ENCODE data around the gene KPNA4.
A peak's percentile ranks its signal among the peaks of the same experiment; 100 is the strongest.

The KPNA4 gene

DNA sequence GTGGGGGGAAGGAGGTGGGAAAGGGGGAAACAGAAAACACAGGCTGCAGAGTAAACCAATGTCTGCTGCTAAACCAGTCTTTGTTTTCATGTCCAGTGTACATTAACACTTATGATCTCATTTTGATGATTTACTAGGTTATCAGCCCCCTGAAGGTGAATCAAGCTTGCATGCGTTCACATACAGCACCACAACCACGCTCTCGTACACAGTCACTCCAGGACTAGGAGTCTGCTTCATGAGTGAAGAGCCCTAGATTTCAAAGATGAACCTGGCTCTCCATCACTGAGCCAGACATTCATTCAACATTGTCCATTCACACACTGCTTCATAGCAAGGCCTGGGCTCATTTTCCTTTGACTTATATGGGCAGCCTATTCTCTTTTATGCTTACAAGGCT is 64.0 kb downstream of the KPNA4 start:
- Histone ChIP-seq H3K27me3 (ENCODE audit: control insufficient read depth, low read length) (no peaks in the 10 kb centered on the region), H4K20me1 (ENCODE audit: control insufficient read depth, insufficient read depth, low read depth, low read length) (no peaks in the 10 kb centered on the region), H3K27ac (ENCODE audit: low read depth, low read length) (no peak overlapping the region), H3F3A (ENCODE audit: control insufficient read depth, insufficient read depth) (no peaks in the 10 kb centered on the region), H3K4me2 (ENCODE audit: low read length) (no peak overlapping the region), H3K4me1 (ENCODE audit: control insufficient read depth, low read length) (no peaks in the 10 kb centered on the region), H3K36me3 (ENCODE audit: control insufficient read depth, low read length) (peaks cover 41% of the 10 kb centered on the region), H3K9me3 (ENCODE audit: control insufficient read depth, insufficient read depth, low read length) (no peaks in the 10 kb centered on the region), H3K4me3 (ENCODE audit: low read length) (no peak overlapping the region), H3K9me2 (replicated peaks; ENCODE audit: control insufficient read depth, low read length) (no peaks in the 10 kb centered on the region), H3K79me2 (ENCODE audit: control insufficient read depth, low read length) (no peaks in the 10 kb centered on the region)
- TF ChIP-seq EZH2phosphoT487 (IDR thresholded peaks at IDR 0.05; ENCODE audit: borderline replicate concordance, low read length) (no peak), CTCF (IDR thresholded peaks at IDR 0.05; ENCODE audit: low read depth, low read length, poor library complexity, severe bottlenecking) (no peak)

DNA sequence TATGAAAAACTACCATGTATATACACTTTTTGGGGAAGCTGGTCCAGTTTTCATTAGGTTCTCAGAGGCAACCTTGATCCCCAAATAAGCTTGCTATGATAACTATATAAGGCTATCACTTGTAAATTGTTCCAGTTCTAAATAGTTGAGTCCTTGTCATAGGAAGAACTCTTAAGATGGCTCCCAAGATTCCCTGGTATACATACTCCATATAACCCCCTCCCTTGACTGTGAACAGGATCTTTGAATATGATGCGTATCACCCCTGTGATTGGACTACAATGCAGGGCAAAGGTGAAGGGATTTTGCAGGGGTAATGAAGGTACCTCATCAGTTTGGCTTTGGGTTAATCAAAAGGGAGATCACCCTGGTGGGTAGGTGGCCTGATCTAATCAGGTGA is 67.2 kb downstream of the KPNA4 start:
- Histone ChIP-seq H3K36me3 (ENCODE audit: control insufficient read depth, low read length) (peaks cover 21% of the 10 kb centered on the region), H3K9me2 (replicated peaks; ENCODE audit: control insufficient read depth, low read length) (no peaks in the 10 kb centered on the region)

DNA sequence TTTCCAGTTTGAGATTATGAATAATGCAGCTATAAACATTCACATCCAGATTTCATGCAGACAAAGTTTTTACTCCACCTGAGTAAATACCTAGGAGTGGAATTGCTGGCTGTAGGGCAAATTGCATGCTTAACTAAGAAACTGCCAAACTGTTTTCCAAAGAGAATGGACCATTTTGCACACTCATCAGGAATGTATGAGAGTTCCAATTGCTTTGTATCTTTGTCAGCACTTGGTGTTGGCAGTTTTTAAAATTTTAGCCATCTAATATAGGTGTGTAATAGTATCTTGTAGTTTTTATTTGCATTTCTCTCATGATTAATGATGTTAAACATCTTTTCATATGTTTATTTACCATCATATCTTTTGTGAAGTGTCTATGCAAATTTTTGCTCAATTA is 75.2 kb downstream of the KPNA4 start:
- no peak overlapping the region for H3K27ac ChIP-seq (ENCODE audit: low read depth, low read length)
- H3K4me1 ChIP-seq (ENCODE audit: control insufficient read depth, low read length): peaks cover 9% of the 10 kb centered on the region
- H4K20me1 ChIP-seq (ENCODE audit: control insufficient read depth, insufficient read depth, low read depth, low read length): no peaks in the 10 kb centered on the region
- no peaks in the 10 kb centered on the region for H3K9me3 ChIP-seq (ENCODE audit: control insufficient read depth, insufficient read depth, low read length)
- H3K4me2 ChIP-seq (ENCODE audit: low read length): no peak overlapping the region
- no peaks in the 10 kb centered on the region for H3K36me3 ChIP-seq (ENCODE audit: control insufficient read depth, low read length)
- no peaks in the 10 kb centered on the region for H3K27me3 ChIP-seq (ENCODE audit: control insufficient read depth, low read length)
- no peaks in the 10 kb centered on the region for H3K79me2 ChIP-seq (ENCODE audit: control insufficient read depth, low read length)
- no peak overlapping the region for H3K4me3 ChIP-seq (ENCODE audit: low read length)
- no peaks in the 10 kb centered on the region for H3K9me2 ChIP-seq (replicated peaks; ENCODE audit: control insufficient read depth, low read length)
- peaks cover 8% of the 10 kb centered on the region for H3F3A ChIP-seq (ENCODE audit: control insufficient read depth, insufficient read depth)
- no peak for TF ChIP-seq EZH2phosphoT487 (IDR thresholded peaks at IDR 0.05; ENCODE audit: borderline replicate concordance, low read length)
- TF ChIP-seq CTCF (IDR thresholded peaks at IDR 0.05; ENCODE audit: low read depth, low read length, poor library complexity, severe bottlenecking): no peak

More for the DNA sequence above, 67.2 kb downstream of the KPNA4 start:
- Histone ChIP-seq H3K4me2 (ENCODE audit: low read length) (no peak overlapping the region), H3K27me3 (ENCODE audit: control insufficient read depth, low read length) (no peaks in the 10 kb centered on the region), H3K4me3 (ENCODE audit: low read length) (no peak overlapping the region), H4K20me1 (ENCODE audit: control insufficient read depth, insufficient read depth, low read depth, low read length) (no peaks in the 10 kb centered on the region), H3K27ac (ENCODE audit: low read depth, low read length) (no peak overlapping the region), H3K9me3 (ENCODE audit: control insufficient read depth, insufficient read depth, low read length) (no peaks in the 10 kb centered on the region), H3F3A (ENCODE audit: control insufficient read depth, insufficient read depth) (no peaks in the 10 kb centered on the region), H3K79me2 (ENCODE audit: control insufficient read depth, low read length) (no peaks in the 10 kb centered on the region), H3K4me1 (ENCODE audit: control insufficient read depth, low read length) (no peaks in the 10 kb centered on the region)
- no peak for TF ChIP-seq CTCF (IDR thresholded peaks at IDR 0.05; ENCODE audit: low read depth, low read length, poor library complexity, severe bottlenecking)

DNA sequence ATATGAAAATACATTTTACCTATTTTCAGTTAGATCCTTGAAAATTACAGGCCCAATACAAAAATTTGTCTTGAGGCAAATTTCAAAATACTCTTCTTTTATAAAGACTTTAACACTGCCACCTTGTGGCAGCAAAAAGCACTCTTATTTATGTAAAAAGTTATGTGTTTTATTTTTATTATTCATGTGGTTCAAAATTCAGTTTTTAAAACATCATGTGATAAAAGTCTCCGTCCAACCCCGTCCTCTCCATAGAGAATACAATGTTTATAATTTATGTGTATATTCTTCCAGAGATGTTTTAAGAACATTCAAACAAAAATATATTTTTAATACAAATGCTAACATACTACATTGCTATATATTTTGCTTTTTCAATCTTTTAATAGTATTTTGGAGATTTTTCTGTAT is 78.9 kb downstream of the KPNA4 start:
- Histone ChIP-seq H3K4me3 (ENCODE audit: low read length) (peak overlapping the region; percentile 68; the same call in 1 of the 2 replicates), H3K4me1 (ENCODE audit: control insufficient read depth, low read length) (peaks cover 9% of the 10 kb centered on the region), H4K20me1 (ENCODE audit: control insufficient read depth, insufficient read depth, low read depth, low read length) (no peaks in the 10 kb centered on the region), H3K27me3 (ENCODE audit: control insufficient read depth, low read length) (no peaks in the 10 kb centered on the region), H3K9me3 (ENCODE audit: control insufficient read depth, insufficient read depth, low read length) (no peaks in the 10 kb centered on the region), H3K4me2 (ENCODE audit: low read length) (peak overlapping the region; percentile 59; the same call in 1 of the 2 replicates), H3K79me2 (ENCODE audit: control insufficient read depth, low read length) (no peaks in the 10 kb centered on the region), H3K27ac (ENCODE audit: low read depth, low read length) (peak overlapping the region; percentile 59), H3K36me3 (ENCODE audit: control insufficient read depth, low read length) (no peaks in the 10 kb centered on the region), H3F3A (ENCODE audit: control insufficient read depth, insufficient read depth) (peaks cover 4% of the 10 kb centered on the region; the same call in 1 of the 2 replicates), H3K9me2 (replicated peaks; ENCODE audit: control insufficient read depth, low read length) (no peaks in the 10 kb centered on the region)
- TF ChIP-seq CTCF (IDR thresholded peaks at IDR 0.05; ENCODE audit: low read depth, low read length, poor library complexity, severe bottlenecking) (peak; percentile 61), EZH2phosphoT487 (IDR thresholded peaks at IDR 0.05; ENCODE audit: borderline replicate concordance, low read length) (no peak)
